SK-N-DZ (cell line): ENCODE results near the gene PPP1R3D. TPM values are rescaled to one million over a fixed set of nuclear protein-coding genes. Genes with fewer than 3 reads are reported as not detected.
"Not testable (repeated sequence)": the region's sequence is repeated elsewhere in the genome, so short reads cannot be mapped to it uniquely, and the experiment has no call there.

ENCODE experiments used
- DNase-seq: peaks from one replicate; pipeline ENCODE4 v3.0.0-alpha.2; 2015; ENCODE audit warnings: low spot score
- polyA plus RNA-seq, 2 experiments: library from polyadenylated mRNA; depleted of rRNA; stranded (reverse); fragments of >200 nt; gene quantifications; 2 replicates each; pipeline ENCODE4 v1.2.3, GENCODE V29; 2014

The PPP1R3D gene
- polyA plus RNA-seq (2014; cell fraction: cytosol; rRNA removed) = 3.8 and 4.8 TPM in 2 replicates
- polyA plus RNA-seq (2014; cell fraction: nucleus; rRNA removed) = 3.5 and 4.2 TPM in 2 replicates

GRCh38 chr20:59940129-59940955 lies at the start of gene PPP1R3D, which contains the start of gene FAM217B:
TSS of gene PPP1R3D (minus strand) at chr20:59940305. CDS start at chr20:59939931, 374 bp downstream.
TSS of gene FAM217B (plus strand) at chr20:59940389. CDS start at chr20:59943944, 3,555 bp downstream.
- DNase-seq = peak; percentile 95

GRCh38 chr20:59988141-59988540 lies 48.0 kb upstream of the PPP1R3D start:
- no peak for DNase-seq

- DNase-seq = no peak
Measured at GRCh38 chr20:59987135-59987534, 47.0 kb upstream of the PPP1R3D start.

- DNase-seq = no peak
Measured at GRCh38 chr20:59985864-59986263, 45.8 kb upstream of the PPP1R3D start.

GRCh38 chr20:59985164-59985563 lies 45.1 kb upstream of the PPP1R3D start:
- DNase-seq = no peak

GRCh38 chr20:59984541-59984940 lies 44.4 kb upstream of the PPP1R3D start:
- no peak for DNase-seq

GRCh38 chr20:59983076-59983475 lies 43.0 kb upstream of the PPP1R3D start:
- no peak for DNase-seq

- DNase-seq = no peak
Measured at GRCh38 chr20:59977086-59977485, 37.0 kb upstream of the PPP1R3D start.

- no peak for DNase-seq
Measured at GRCh38 chr20:59976156-59976782, 36.2 kb upstream of the PPP1R3D start.

- no peak for DNase-seq
Measured at GRCh38 chr20:59972037-59972801, 32.1 kb upstream of the PPP1R3D start.

- no peak for DNase-seq
Measured at GRCh38 chr20:59971428-59971827, 31.3 kb upstream of the PPP1R3D start.

GRCh38 chr20:59966428-59966827 lies 26.3 kb upstream of the PPP1R3D start:
- no peak for DNase-seq

GRCh38 chr20:59962155-59962554 lies 22.1 kb upstream of the PPP1R3D start:
- DNase-seq = no peak

GRCh38 chr20:59961423-59961822 lies 21.3 kb upstream of the PPP1R3D start:
- DNase-seq = no peak

GRCh38 chr20:59958626-59959025 lies 18.5 kb upstream of the PPP1R3D start:
- no peak for DNase-seq

GRCh38 chr20:59958123-59958522 lies 18.0 kb upstream of the PPP1R3D start, which contains the start of gene CDH26:
TSS of gene CDH26 (plus strand) at chr20:59958423. CDS start at chr20:59958727, 304 bp downstream.
- DNase-seq = no peak

- not testable (repeated sequence) for DNase-seq
Measured at GRCh38 chr20:59957568-59957967, 17.5 kb upstream of the PPP1R3D start.

GRCh38 chr20:59955131-59955796 lies 15.2 kb upstream of the PPP1R3D start:
- DNase-seq = peak; percentile 71

- DNase-seq = no peak
Measured at GRCh38 chr20:59954718-59955117, 14.6 kb upstream of the PPP1R3D start.

- DNase-seq = no peak
Measured at GRCh38 chr20:59949911-59950310, 9.8 kb upstream of the PPP1R3D start.
